DOHH2 (cell line): ENCODE data around the gene RAD51B.

Experiments used
- H3F3A ChIP-seq: fragments of 200-600 bp; sonication (generic), shearing (Covaris generic); 2 replicates; pipeline ENCODE4 v1.6.0; 2016; ENCODE audit warnings: antibody characterized with exemption, mild to moderate bottlenecking; ENCODE audit not compliant: control insufficient read depth, insufficient read depth
- H3K27ac ChIP-seq: fragments of 200-600 bp; sonication (generic); 2 replicates; pipeline ENCODE4 v1.5.1; 2014; ENCODE audit warnings: low read depth, mild to moderate bottlenecking, low read length, moderate library complexity
- H3K27me3 ChIP-seq: fragments of 200-600 bp; sonication (generic); 2 replicates; pipeline ENCODE4 v1.6.1; 2014; ENCODE audit warnings: mild to moderate bottlenecking, low read length, mixed read lengths; ENCODE audit not compliant: control insufficient read depth
- H3K36me3 ChIP-seq: fragments of 200-600 bp; sonication (generic); 2 replicates; pipeline ENCODE4 v1.6.1; 2014; ENCODE audit warnings: mild to moderate bottlenecking, low read length, moderate library complexity, mixed read lengths; ENCODE audit not compliant: control insufficient read depth
- H3K4me1 ChIP-seq: fragments of 200-600 bp; sonication (generic); 2 replicates; pipeline ENCODE4 v1.6.1; 2014; ENCODE audit warnings: mild to moderate bottlenecking, low read length, mixed read lengths; ENCODE audit not compliant: control insufficient read depth
- H3K4me2 ChIP-seq: fragments of 200-600 bp; sonication (generic); 2 replicates; pipeline ENCODE4 v1.6.0; 2014; ENCODE audit warnings: mild to moderate bottlenecking, low read length, moderate library complexity
- H3K4me3 ChIP-seq: fragments of 200-600 bp; sonication (generic); 2 replicates; pipeline ENCODE4 v1.5.1; 2014; ENCODE audit warnings: mild to moderate bottlenecking, low read length, mixed read lengths
- H3K79me2 ChIP-seq: fragments of 200-600 bp; sonication (generic); 2 replicates; pipeline ENCODE4 v1.6.1; 2014; ENCODE audit warnings: mild to moderate bottlenecking, low read length, mixed read lengths; ENCODE audit not compliant: control insufficient read depth
- H3K9me2 ChIP-seq: fragments of 200-600 bp; sonication (generic); replicated peaks from 2 replicates; pipeline ENCODE4 v1.6.1; 2014; ENCODE audit warnings: mild to moderate bottlenecking, low read length, mixed read lengths; ENCODE audit not compliant: control insufficient read depth
- H3K9me3 ChIP-seq: fragments of 200-600 bp; sonication (generic); 2 replicates; pipeline ENCODE4 v1.6.1; 2014; ENCODE audit warnings: antibody characterized with exemption, low read length, mixed read lengths; ENCODE audit not compliant: control insufficient read depth, insufficient read depth
- H4K20me1 ChIP-seq: fragments of 200-600 bp; sonication (generic); 2 replicates; pipeline ENCODE4 v1.6.0; 2014; ENCODE audit warnings: low read depth, mild to moderate bottlenecking, antibody characterized with exemption, low read length, moderate library complexity; ENCODE audit not compliant: control insufficient read depth, insufficient read depth
- EZH2phosphoT487 ChIP-seq: fragments of 200-600 bp; sonication (generic); IDR thresholded peaks from 2 replicates; pipeline ENCODE4 v1.6.1; 2017; ENCODE audit warnings: borderline replicate concordance, mild to moderate bottlenecking, antibody characterized with exemption, low read length, moderate library complexity, mixed read lengths
- TF ChIP-seq, protein P1 (sequence below): fragments of 200-600 bp; sonication (generic); IDR thresholded peaks from one replicate; pipeline ENCODE4 v1.5.1; 2014; ENCODE audit warnings: antibody characterized with exemption, mild to moderate bottlenecking, low read depth, low read length; ENCODE audit not compliant: poor library complexity, severe bottlenecking

The RAD51B gene

DNA sequence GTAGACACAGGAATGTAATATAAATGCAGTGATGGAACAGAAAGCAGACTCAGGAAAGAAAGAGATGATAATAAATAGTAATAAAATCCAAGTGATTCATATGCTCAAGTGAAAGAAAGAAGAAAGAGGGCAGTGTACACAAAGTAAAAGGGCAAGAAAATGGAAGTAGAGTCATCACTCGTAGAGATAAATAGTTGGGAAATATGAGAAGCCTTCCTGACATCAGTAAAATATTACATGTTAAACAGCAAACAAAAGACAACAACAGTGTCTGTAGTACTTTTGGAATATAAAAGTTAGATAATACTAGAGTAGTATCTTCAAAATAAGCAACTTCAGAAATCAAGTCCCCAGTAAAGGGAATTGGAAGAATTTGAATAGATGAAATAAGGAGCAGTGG lies 412.3 kb downstream of the RAD51B start:
- no peak overlapping the region for H3K4me2 ChIP-seq
- no peaks in the 10 kb centered on the region for H3K79me2 ChIP-seq
- no peak overlapping the region for H3K4me3 ChIP-seq
- no peaks in the 10 kb centered on the region for H3F3A ChIP-seq
- no peaks in the 10 kb centered on the region for H4K20me1 ChIP-seq
- no peak overlapping the region for H3K27ac ChIP-seq
- no peaks in the 10 kb centered on the region for H3K36me3 ChIP-seq
- no peaks in the 10 kb centered on the region for H3K27me3 ChIP-seq
- H3K9me3 ChIP-seq = no peaks in the 10 kb centered on the region
- H3K4me1 ChIP-seq = no peaks in the 10 kb centered on the region
- no peak for TF ChIP-seq EZH2phosphoT487
- TF ChIP-seq, protein P1, sequence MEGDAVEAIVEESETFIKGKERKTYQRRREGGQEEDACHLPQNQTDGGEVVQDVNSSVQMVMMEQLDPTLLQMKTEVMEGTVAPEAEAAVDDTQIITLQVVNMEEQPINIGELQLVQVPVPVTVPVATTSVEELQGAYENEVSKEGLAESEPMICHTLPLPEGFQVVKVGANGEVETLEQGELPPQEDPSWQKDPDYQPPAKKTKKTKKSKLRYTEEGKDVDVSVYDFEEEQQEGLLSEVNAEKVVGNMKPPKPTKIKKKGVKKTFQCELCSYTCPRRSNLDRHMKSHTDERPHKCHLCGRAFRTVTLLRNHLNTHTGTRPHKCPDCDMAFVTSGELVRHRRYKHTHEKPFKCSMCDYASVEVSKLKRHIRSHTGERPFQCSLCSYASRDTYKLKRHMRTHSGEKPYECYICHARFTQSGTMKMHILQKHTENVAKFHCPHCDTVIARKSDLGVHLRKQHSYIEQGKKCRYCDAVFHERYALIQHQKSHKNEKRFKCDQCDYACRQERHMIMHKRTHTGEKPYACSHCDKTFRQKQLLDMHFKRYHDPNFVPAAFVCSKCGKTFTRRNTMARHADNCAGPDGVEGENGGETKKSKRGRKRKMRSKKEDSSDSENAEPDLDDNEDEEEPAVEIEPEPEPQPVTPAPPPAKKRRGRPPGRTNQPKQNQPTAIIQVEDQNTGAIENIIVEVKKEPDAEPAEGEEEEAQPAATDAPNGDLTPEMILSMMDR = no peak
- H3K9me2 ChIP-seq = no peaks in the 10 kb centered on the region

DNA sequence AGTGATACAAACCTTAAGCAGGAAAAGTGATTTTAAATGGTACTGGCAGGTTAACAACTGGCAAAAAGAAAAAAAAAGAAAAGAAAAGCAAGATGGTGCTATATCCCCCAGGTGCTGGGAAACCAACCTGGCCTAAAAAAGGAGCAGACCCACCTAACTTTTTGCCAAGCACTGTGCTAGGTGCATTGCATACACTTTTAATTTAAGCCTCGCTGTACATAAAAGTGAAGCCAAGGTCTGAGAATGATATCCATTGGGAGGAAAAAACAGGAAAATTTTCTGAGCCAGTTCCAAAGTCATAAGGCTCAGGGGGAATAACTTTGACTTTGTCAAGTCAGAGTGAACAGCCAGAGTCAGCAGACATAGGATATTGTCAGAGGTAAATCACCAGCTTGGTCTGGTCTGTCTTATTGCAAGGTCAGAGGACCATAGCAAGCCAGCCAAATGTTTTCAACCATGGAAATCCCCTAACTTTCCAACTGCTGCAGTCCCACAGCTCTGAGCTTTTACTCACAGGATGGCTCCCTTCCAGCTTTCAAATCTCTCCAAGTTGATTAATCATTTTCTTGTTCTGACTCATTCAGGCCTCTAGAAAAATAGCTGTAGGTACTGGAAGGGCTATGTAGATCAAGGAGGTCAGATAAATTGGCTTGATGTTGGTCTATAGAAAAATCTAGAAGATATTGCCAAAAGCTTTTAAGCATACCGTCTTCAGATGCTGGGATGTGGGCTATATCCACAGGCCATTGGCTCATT lies 412.9 kb downstream of the RAD51B start:
- Histone ChIP-seq H3K9me3 (no peaks in the 10 kb centered on the region), H3K27me3 (no peaks in the 10 kb centered on the region), H3K9me2 (no peaks in the 10 kb centered on the region), H3K4me1 (no peaks in the 10 kb centered on the region), H3K27ac (no peak overlapping the region), H3F3A (no peaks in the 10 kb centered on the region), H3K36me3 (no peaks in the 10 kb centered on the region), H4K20me1 (no peaks in the 10 kb centered on the region), H3K79me2 (no peaks in the 10 kb centered on the region), H3K4me2 (no peak overlapping the region), H3K4me3 (no peak overlapping the region)
- no peak for TF ChIP-seq EZH2phosphoT487
- TF ChIP-seq, protein P1 = no peak

DNA sequence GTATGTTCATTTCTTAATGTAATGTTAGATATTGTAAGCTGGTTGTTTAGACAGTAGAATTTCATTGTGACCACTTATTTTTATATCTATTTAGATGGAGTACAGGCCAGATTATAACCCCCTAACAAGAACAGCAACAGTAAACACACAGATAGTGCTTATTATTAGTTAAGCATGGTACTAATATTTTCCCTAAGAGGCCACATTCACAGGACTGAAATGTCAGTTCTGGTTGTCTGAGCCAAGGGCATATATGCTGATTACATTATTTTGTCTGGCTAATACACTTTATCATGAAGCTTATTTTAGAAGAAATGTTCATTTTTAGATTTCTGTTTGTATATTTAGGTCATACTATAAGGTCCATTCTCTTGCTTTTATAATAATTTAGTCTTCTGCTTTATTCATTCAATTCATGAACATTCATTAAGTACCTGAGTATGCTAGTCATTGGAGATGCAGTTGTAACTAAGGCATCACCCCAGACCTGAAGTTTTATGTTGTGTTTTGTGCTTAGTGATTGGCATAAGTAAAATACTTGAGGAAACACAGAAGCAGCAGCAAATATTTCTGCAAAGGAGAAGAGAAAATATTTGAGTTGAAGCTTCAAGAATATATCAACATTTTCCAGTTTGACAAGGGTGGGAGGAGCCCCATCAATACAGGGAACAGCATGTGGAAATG lies 413.7 kb downstream of the RAD51B start:
- Histone ChIP-seq H3K4me3 (no peak overlapping the region), H3K79me2 (no peaks in the 10 kb centered on the region), H3K4me2 (no peak overlapping the region), H3K4me1 (no peaks in the 10 kb centered on the region), H3K27ac (no peak overlapping the region), H3K36me3 (no peaks in the 10 kb centered on the region), H3K27me3 (no peaks in the 10 kb centered on the region), H3K9me3 (no peaks in the 10 kb centered on the region), H3K9me2 (no peaks in the 10 kb centered on the region), H3F3A (no peaks in the 10 kb centered on the region), H4K20me1 (no peaks in the 10 kb centered on the region)
- no peak for TF ChIP-seq EZH2phosphoT487
- TF ChIP-seq, protein P1 = no peak
